Measurements from ENCODE around the gene SLAMF7. TPM values are rescaled to one million over a fixed set of nuclear protein-coding genes. Genes with fewer than 3 reads are reported as not detected.
"Not testable (repeated sequence)": the region's sequence is repeated elsewhere in the genome, so short reads cannot be mapped to it uniquely, and the experiment has no call there.

The SLAMF7 gene
- polyA plus RNA-seq (ENCODE audit: insufficient read length in 12 of 12): 1 to 10 TPM in 1 of 12 donors, under 1 TPM in 8, not detected in 3; 0.26 to 2.3 (median 0.43) TPM
- long read RNA-seq, donor 1, partial matches to known transcripts: 0 of 1 reads
- long read RNA-seq, donor 1, other reads (novel, unspliced or antisense): 0 of 1 reads
- long read RNA-seq, donor 2: 0 reads
- long read RNA-seq, donor 3: 0 reads
- long read RNA-seq, donor 4: 0 reads
- long read RNA-seq, donor 5: 0 reads
- long read RNA-seq, donor 6: 0 reads
- long read RNA-seq, donor 7: 0 reads
- long read RNA-seq, donor 8: 0 reads
- long read RNA-seq, donor 9: 0 reads
- long read RNA-seq, donor 10: 0 reads
- long read RNA-seq, donor 11: 0 reads

- DNase-seq: no peak
These were observed at the start of gene SLAMF7 for GRCh38 chr1:160739098-160739511. Gene SLAMF7 (plus strand): TSS chr1:160739247. CDS start chr1:160739302, 55 bp downstream.

GRCh38 chr1:160692390-160692789 is 46.7 kb upstream of the SLAMF7 start:
- DNase-seq: not testable (repeated sequence)

- DNase-seq: no peak
These were observed 36.9 kb upstream of the SLAMF7 start for GRCh38 chr1:160702100-160702499.

- no peak for DNase-seq
These were observed 34.8 kb upstream of the SLAMF7 start for GRCh38 chr1:160704250-160704649.

- not testable (repeated sequence) for DNase-seq
These were observed 33.8 kb upstream of the SLAMF7 start for GRCh38 chr1:160705212-160705621.

GRCh38 chr1:160705742-160706141 is 33.3 kb upstream of the SLAMF7 start:
- no peak for DNase-seq

GRCh38 chr1:160706526-160707235 is 32.4 kb upstream of the SLAMF7 start:
- DNase-seq: no peak

GRCh38 chr1:160707236-160708064 is 31.6 kb upstream of the SLAMF7 start:
- no peak for DNase-seq

GRCh38 chr1:160708118-160708517 is 30.9 kb upstream of the SLAMF7 start:
- DNase-seq: no peak

- no peak for DNase-seq
These were observed 30.2 kb upstream of the SLAMF7 start for GRCh38 chr1:160708801-160709200.

- no peak for DNase-seq
These were observed 29.3 kb upstream of the SLAMF7 start for GRCh38 chr1:160709715-160710114.

GRCh38 chr1:160710517-160711252 is 28.4 kb upstream of the SLAMF7 start:
- DNase-seq: no peak

- no peak for DNase-seq
These were observed 27.8 kb upstream of the SLAMF7 start for GRCh38 chr1:160711276-160711601.

GRCh38 chr1:160711602-160712311 is 27.3 kb upstream of the SLAMF7 start, which contains the start of gene CD48:
Gene CD48 (minus strand): TSS chr1:160711822. CDS start chr1:160711763, 59 bp downstream.
- no peak for DNase-seq

GRCh38 chr1:160712525-160713080 is 26.4 kb upstream of the SLAMF7 start:
- not testable (repeated sequence) for DNase-seq

- DNase-seq: no peak
These were observed 25.9 kb upstream of the SLAMF7 start for GRCh38 chr1:160713161-160713560.

- DNase-seq: not testable (repeated sequence)
These were observed 24.9 kb upstream of the SLAMF7 start for GRCh38 chr1:160714034-160714648.

- DNase-seq: no peak
These were observed 23.0 kb upstream of the SLAMF7 start for GRCh38 chr1:160716013-160716412.

GRCh38 chr1:160717306-160717705 is 21.7 kb upstream of the SLAMF7 start:
- DNase-seq: no peak

- no peak for DNase-seq
These were observed 20.8 kb upstream of the SLAMF7 start for GRCh38 chr1:160718210-160718609.

Measured in muscle of arm (tissue), 14 donors.